ENCODE data around the gene MDFIC2.

MDFIC2 gene

GRCh38 chr3:70180664-70181063, 131.8 kb downstream of the MDFIC2 start:
- Histone ChIP-seq H3K36me3 (ENCODE audit: insufficient read depth, insufficient read length, low read length) (no peaks in the 10 kb centered on the region), H3K9ac (ENCODE audit: insufficient read length, low read depth) (no peak overlapping the region), H3K27me3 (ENCODE audit: insufficient read depth, insufficient read length) (no peaks in the 10 kb centered on the region), H3K9me3 (ENCODE audit: insufficient read depth, low read length) (no peaks in the 10 kb centered on the region), H3K4me3 (ENCODE audit: insufficient read length, low read depth) (no peak overlapping the region), H3K4me1 (ENCODE audit: insufficient read depth, insufficient read length) (no peaks in the 10 kb centered on the region)
- TF ChIP-seq ZNF274 (IDR thresholded peaks at IDR 0.05; ENCODE audit: low read depth, low read length): no peak
- no peak for TF ChIP-seq YY1 (IDR thresholded peaks at IDR 0.05; ENCODE audit: insufficient read depth, insufficient read length)
- no peak for TF ChIP-seq SUZ12 (IDR thresholded peaks at IDR 0.05; ENCODE audit: extremely low read depth, insufficient read depth, insufficient read length)
- DNase-seq (ENCODE audit: low read depth, low spot score): no peak

DNA sequence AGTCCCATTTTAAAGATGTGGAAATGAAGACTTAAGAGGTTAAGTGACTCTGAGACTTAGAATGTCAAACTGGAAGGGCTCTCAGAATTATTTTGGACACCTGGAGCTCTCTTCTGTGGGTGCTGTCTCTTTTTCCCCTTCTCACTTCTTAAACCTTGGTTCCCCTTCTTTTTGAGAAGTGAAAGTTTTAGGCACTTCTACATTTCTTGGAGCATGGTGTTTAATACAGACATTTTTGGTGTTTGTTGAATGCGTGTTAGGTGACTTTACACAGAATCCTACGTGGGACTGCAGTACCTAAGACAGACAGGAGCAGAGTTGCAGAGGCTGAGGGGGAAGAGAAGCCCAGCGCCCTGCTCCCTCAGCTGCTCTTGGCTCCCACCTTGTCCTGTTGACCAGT, 133.3 kb downstream of the MDFIC2 start:
- TF ChIP-seq ZNF274 (IDR thresholded peaks at IDR 0.05; ENCODE audit: low read depth, low read length) (no peak), SUZ12 (IDR thresholded peaks at IDR 0.05; ENCODE audit: extremely low read depth, insufficient read depth, insufficient read length) (no peak), YY1 (IDR thresholded peaks at IDR 0.05; ENCODE audit: insufficient read depth, insufficient read length) (no peak)
- H3K9ac ChIP-seq (ENCODE audit: insufficient read length, low read depth): no peak overlapping the region
- H3K36me3 ChIP-seq (ENCODE audit: insufficient read depth, insufficient read length, low read length): no peaks in the 10 kb centered on the region
- no peaks in the 10 kb centered on the region for H3K9me3 ChIP-seq (ENCODE audit: insufficient read depth, low read length)
- no peak overlapping the region for H3K4me3 ChIP-seq (ENCODE audit: insufficient read length, low read depth)
- H3K4me1 ChIP-seq (ENCODE audit: insufficient read depth, insufficient read length): no peaks in the 10 kb centered on the region
- H3K27me3 ChIP-seq (ENCODE audit: insufficient read depth, insufficient read length): no peaks in the 10 kb centered on the region
- no peak for DNase-seq (ENCODE audit: low read depth, low spot score)

- TF ChIP-seq ZNF274 (IDR thresholded peaks at IDR 0.05; ENCODE audit: low read depth, low read length) (no peak), SUZ12 (IDR thresholded peaks at IDR 0.05; ENCODE audit: extremely low read depth, insufficient read depth, insufficient read length) (no peak), YY1 (IDR thresholded peaks at IDR 0.05; ENCODE audit: insufficient read depth, insufficient read length) (no peak)
- H3K4me3 ChIP-seq (ENCODE audit: insufficient read length, low read depth): no peak overlapping the region
Observed at GRCh38 chr3:70177881-70178645, 134.4 kb downstream of the MDFIC2 start.

GRCh38 chr3:70176224-70176623, 136.2 kb downstream of the MDFIC2 start:
- TF ChIP-seq SUZ12 (IDR thresholded peaks at IDR 0.05; ENCODE audit: extremely low read depth, insufficient read depth, insufficient read length) (no peak), YY1 (IDR thresholded peaks at IDR 0.05; ENCODE audit: insufficient read depth, insufficient read length) (no peak)
- Histone ChIP-seq H3K9me3 (ENCODE audit: insufficient read depth, low read length) (no peaks in the 10 kb centered on the region), H3K9ac (ENCODE audit: insufficient read length, low read depth) (no peak overlapping the region), H3K4me3 (ENCODE audit: insufficient read length, low read depth) (no peak overlapping the region), H3K36me3 (ENCODE audit: insufficient read depth, insufficient read length, low read length) (no peaks in the 10 kb centered on the region), H3K4me1 (ENCODE audit: insufficient read depth, insufficient read length) (no peaks in the 10 kb centered on the region), H3K27me3 (ENCODE audit: insufficient read depth, insufficient read length) (no peaks in the 10 kb centered on the region)
- no peak for DNase-seq (ENCODE audit: low read depth, low spot score)

More at GRCh38 chr3:70177881-70178645, 134.4 kb downstream of the MDFIC2 start:
- Histone ChIP-seq H3K9ac (ENCODE audit: insufficient read length, low read depth) (no peak overlapping the region), H3K36me3 (ENCODE audit: insufficient read depth, insufficient read length, low read length) (no peaks in the 10 kb centered on the region), H3K4me1 (ENCODE audit: insufficient read depth, insufficient read length) (no peaks in the 10 kb centered on the region), H3K9me3 (ENCODE audit: insufficient read depth, low read length) (no peaks in the 10 kb centered on the region), H3K27me3 (ENCODE audit: insufficient read depth, insufficient read length) (no peaks in the 10 kb centered on the region)
- DNase-seq (ENCODE audit: low read depth, low spot score): no peak

- Histone ChIP-seq H3K9me3 (ENCODE audit: insufficient read depth, low read length) (no peaks in the 10 kb centered on the region), H3K4me3 (ENCODE audit: insufficient read length, low read depth) (no peak overlapping the region)
- TF ChIP-seq ZNF274 (IDR thresholded peaks at IDR 0.05; ENCODE audit: low read depth, low read length) (no peak), SUZ12 (IDR thresholded peaks at IDR 0.05; ENCODE audit: extremely low read depth, insufficient read depth, insufficient read length) (no peak), YY1 (IDR thresholded peaks at IDR 0.05; ENCODE audit: insufficient read depth, insufficient read length) (no peak)
Observed at GRCh38 chr3:70156808-70157207, 155.6 kb downstream of the MDFIC2 start.

GRCh38 chr3:70150599-70150998, 161.8 kb downstream of the MDFIC2 start:
- H3K27me3 ChIP-seq (ENCODE audit: insufficient read depth, insufficient read length): no peaks in the 10 kb centered on the region
- no peak for TF ChIP-seq ZNF274 (IDR thresholded peaks at IDR 0.05; ENCODE audit: low read depth, low read length)
- TF ChIP-seq YY1 (IDR thresholded peaks at IDR 0.05; ENCODE audit: insufficient read depth, insufficient read length): no peak
- TF ChIP-seq SUZ12 (IDR thresholded peaks at IDR 0.05; ENCODE audit: extremely low read depth, insufficient read depth, insufficient read length): no peak
- H3K4me1 ChIP-seq (ENCODE audit: insufficient read depth, insufficient read length): no peaks in the 10 kb centered on the region
- H3K36me3 ChIP-seq (ENCODE audit: insufficient read depth, insufficient read length, low read length): no peaks in the 10 kb centered on the region
- no peak for DNase-seq (ENCODE audit: low read depth, low spot score)
- H3K9ac ChIP-seq (ENCODE audit: insufficient read length, low read depth): no peak overlapping the region
- no peaks in the 10 kb centered on the region for H3K9me3 ChIP-seq (ENCODE audit: insufficient read depth, low read length)
- H3K4me3 ChIP-seq (ENCODE audit: insufficient read length, low read depth): no peak overlapping the region

More at GRCh38 chr3:70156808-70157207, 155.6 kb downstream of the MDFIC2 start:
- H3K9ac ChIP-seq (ENCODE audit: insufficient read length, low read depth): no peak overlapping the region
- no peaks in the 10 kb centered on the region for H3K4me1 ChIP-seq (ENCODE audit: insufficient read depth, insufficient read length)
- H3K27me3 ChIP-seq (ENCODE audit: insufficient read depth, insufficient read length): no peaks in the 10 kb centered on the region
- DNase-seq (ENCODE audit: low read depth, low spot score): no peak
- H3K36me3 ChIP-seq (ENCODE audit: insufficient read depth, insufficient read length, low read length): no peaks in the 10 kb centered on the region

DNA sequence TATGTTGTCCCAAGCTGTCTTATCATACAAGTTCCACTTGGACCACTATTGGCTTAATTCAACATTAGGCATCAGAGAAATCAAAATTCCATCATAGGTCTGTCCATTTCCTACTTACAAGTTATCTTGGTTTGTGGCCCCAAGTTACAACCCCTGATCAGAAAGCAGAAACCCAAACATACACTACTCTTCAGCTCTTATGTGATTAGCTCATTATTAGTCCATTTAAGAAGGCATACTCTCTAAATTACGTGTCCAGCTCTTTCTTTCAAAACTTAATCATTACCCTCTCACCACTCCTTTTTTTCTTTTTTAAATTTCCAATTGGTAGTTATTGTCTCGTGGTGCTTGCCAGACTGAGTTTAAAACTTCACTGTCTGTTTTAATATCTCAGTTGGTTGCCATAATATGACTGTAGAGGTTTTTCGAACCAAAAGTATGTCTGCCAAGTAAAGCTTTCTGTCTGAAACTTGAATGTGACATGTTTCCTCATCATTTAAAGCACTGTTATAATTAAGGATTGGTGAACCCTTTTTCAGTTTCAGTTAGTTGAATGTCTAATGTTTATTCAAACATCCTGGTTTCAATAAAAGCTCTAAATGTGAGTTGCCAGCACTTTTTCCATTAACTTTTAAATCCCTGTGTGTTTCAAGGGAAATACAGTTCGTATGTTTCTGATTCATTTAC, 162.6 kb downstream of the MDFIC2 start:
- H3K9ac ChIP-seq (ENCODE audit: insufficient read length, low read depth): no peak overlapping the region
- no peaks in the 10 kb centered on the region for H3K27me3 ChIP-seq (ENCODE audit: insufficient read depth, insufficient read length)
- no peak for DNase-seq (ENCODE audit: low read depth, low spot score)
- no peak overlapping the region for H3K4me3 ChIP-seq (ENCODE audit: insufficient read length, low read depth)
- H3K9me3 ChIP-seq (ENCODE audit: insufficient read depth, low read length): peaks cover 2% of the 10 kb centered on the region; the same call in 1 of the 2 replicates
- TF ChIP-seq YY1 (IDR thresholded peaks at IDR 0.05; ENCODE audit: insufficient read depth, insufficient read length) (no peak), ZNF274 (IDR thresholded peaks at IDR 0.05; ENCODE audit: low read depth, low read length) (no peak), SUZ12 (IDR thresholded peaks at IDR 0.05; ENCODE audit: extremely low read depth, insufficient read depth, insufficient read length) (no peak)
- no peaks in the 10 kb centered on the region for H3K4me1 ChIP-seq (ENCODE audit: insufficient read depth, insufficient read length)
- H3K36me3 ChIP-seq (ENCODE audit: insufficient read depth, insufficient read length, low read length): no peaks in the 10 kb centered on the region
